GM19043 (cell line): ENCODE results near the gene SPATA31C2.
"Not testable (repeated sequence)": the region's sequence is repeated elsewhere in the genome, so short reads cannot be mapped to it uniquely, and the experiment has no call there.

Experiments used
- ATAC-seq: cut with Tn5 transposase; IDR thresholded peaks from one replicate; pipeline ENCODE4 v1.9.1; 2021; ENCODE audit warnings: low read depth; ENCODE audit not compliant: unreplicated experiment

SPATA31C2 gene

DNA sequence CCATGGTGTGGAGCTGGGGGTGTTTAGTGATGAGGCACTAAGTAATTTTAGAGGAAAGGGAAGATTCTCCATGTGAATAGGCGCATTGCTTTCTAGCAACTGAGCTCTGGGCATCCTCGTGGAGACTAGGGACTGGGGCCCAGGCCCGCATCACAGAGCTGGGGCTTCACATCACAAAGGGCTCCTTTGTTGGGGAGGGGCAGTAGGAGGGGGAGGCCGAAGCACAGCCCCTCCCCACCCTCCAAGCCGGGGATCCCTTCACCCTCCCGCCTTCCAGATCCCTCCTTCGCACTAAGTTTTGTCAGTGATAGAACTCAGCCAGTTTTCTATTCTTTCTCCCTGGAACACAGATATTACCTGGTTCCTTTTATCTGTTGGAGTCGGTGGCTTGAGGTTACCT is at the start of gene SPATA31C2:
Gene SPATA31C2, minus strand, starts transcription at position 101 of the 400 bp plus-strand sequence. Its CDS starts 29 bp downstream, at position 72.
- ATAC-seq = not testable (repeated sequence)

DNA sequence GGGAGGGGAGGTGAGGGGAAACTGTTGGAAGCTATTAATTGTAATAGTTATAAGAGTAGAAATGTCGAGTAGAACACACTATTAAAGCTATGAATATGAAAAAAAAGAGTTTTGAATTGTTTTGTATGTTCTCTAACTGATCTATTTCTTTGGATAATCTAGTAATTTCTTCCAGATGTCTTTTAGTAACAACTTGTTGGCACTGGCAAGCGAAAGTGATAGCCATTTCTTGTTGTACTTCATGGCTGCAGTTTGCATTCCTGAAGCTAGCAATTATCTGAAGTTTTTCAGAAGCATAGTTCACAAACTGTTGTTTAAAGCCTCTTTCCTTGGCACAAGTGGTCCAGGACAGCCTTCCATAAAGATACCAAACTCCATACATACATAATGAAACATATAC is 49.4 kb upstream of the SPATA31C2 start:
- no peak for ATAC-seq

DNA sequence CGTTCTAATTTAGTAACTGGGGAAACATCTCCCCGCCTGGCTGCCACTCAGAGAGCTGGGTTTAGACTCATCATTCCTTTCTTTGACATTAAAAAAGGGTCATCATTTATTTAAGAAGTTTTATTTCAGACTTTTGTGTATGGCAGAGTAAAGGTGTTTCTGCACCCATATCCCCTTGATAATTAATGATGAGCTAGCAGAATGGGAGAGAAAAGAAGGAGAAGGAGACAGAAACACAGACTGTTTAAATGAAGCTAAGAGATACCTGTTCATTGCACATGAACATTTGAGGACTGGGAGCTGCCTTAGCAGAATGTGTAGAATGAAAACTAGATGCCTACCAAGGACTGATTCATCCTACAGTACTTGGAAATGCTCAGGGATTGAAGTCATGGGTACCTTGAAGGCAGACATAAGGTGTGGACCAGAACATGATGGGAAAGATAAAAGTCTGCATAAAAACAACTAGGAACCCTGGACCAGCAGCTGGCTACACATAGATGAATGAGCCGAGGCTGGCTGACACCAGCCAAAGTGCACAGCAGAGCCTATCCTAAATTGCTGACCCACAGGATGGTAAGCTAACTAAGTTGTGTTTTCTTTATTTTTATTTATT is 48.3 kb upstream of the SPATA31C2 start:
- no peak for ATAC-seq

DNA sequence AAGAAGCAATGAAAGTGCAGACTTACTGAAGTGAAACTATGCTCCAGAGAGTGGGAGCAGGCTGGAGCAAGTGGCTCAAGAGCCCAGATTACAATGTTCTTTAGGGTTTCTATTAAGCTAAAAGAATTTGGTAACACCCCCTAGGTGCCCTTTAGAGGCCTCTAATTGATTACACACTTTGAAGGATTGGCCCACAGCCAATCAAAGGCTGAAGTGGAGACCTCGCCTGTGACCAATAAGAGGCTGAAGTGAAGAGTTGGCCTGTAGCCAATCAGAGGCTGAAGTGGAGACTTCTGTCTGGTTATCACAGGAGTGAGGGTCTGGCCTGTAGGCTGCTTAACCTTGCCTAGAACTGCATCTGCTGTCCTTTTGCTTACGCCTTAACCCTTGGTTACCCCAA is 46.7 kb upstream of the SPATA31C2 start:
- ATAC-seq = no peak

DNA sequence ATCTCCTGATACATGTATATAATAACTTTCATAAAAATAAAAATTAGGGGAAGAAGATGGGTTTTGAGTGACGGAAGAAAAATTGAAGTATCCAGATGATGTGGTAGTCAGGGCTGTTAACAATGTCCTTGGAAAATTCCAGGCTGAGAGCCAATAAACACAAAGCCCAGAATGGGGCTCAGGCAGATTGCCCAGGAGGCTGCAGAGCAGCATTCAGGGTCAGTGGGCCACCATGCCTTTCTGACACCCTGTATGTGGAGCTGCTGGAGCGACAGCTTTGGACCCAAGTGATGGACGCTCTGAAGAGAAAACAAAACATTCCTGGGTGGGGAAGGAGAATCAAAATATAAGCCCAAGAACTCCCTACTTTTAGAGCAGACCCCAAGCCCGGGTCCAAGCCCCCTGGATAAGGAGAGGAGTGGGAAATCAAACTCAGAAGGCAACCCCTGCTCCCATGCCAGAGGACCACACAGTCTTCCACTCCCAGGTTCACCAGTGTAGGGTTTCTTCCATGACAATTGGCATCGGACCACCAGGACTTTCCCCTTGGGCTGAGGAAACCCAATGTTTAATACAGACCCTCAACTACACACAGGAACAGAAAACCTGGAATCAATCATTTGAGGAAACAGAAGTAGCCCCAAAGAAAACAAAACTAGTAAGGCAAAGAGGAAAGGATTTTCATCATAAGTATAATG is 45.7 kb upstream of the SPATA31C2 start:
- no peak for ATAC-seq

DNA sequence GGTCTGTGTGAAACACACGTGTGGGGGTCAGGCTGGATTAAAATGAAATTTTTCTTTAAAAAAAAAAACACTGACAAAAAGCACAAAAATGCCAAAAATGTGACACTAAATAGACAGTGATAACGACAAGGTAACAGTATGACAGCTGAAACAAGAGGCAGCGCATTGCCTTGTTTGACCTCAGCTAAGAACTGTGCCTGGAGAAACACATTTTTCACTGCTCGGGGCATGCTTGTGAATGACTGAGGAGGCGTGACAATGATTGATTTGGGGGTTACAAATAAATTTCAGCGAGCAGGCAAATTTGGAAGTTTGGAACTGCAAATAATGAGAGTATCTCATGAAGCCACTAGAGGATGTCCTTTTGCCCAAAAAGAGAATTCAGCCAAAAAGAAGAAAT is 44.2 kb upstream of the SPATA31C2 start:
- ATAC-seq = no peak

DNA sequence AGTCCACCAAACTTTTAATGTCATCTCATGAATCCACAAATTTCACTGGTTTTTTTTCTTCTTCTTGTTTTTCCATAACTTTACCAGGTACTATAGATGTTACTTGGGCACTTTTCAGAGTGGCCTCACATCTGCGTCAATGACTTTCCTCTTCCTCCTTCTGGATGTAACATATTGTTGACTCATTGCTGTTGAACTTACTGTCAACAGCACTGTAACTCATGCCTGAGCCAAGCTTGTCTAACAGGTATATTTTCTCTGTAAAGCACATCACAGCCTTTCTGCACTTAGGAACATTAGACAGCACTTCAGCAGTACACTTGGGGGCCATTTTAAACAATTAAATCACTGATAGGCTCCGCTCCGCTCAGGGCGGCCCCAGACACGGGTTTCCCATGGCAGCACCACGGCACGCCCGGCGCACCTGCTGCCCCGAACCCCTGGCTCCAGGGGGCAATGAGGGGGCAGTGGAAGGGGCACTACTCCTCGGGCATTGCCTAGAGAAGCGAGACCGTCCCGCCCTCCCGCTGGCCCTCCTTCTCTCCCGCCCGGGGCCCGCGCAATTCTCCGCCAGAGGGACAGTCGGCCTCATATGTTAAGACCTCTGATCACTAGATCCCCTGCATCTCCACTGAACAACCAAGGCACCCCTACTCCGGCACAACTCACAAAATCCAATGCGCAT is 41.9 kb upstream of the SPATA31C2 start:
- no peak for ATAC-seq

DNA sequence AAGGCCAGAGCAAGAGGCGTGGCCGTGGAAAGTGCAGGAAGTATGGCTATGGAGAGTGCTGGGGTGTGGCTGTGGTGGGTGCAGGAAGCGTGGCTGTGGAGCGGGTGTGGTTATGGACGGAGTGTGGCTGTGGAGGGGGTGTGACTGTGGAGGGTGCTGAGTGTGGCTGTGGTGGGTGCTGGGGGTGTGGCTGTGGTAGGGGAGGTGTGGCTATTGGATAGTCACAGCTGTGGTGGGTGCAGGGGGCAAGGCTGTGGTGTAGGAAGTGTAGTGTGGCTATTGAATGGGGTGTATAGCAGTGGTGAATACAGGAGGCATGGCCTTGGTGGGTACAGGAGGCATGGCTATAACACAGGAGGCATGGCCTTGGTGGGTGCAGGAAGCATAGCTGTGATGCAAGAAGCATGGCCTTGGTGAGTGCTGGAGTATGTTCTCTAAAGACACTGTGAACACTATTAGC is 40.8 kb upstream of the SPATA31C2 start:
- ATAC-seq = no peak

DNA sequence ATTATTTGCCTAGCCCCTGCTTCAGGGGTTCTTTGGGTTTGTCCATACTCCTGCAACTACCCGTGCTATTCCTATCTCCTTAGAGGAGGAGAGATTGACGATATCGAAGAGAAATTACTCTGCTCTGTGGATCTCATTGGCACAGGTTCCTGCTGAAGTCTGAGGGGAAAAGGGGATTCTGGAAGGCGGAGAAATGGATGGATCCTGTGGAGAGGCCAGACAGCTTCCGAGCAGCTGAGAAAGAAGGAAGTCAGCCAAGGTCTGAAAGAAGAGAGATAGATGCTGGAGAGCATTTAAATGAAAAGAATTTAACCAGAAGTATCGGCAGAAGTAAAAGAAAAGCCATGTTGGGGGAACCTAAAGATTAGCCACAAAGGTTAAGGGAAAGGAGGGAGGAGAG is 40.4 kb upstream of the SPATA31C2 start:
- ATAC-seq = no peak

DNA sequence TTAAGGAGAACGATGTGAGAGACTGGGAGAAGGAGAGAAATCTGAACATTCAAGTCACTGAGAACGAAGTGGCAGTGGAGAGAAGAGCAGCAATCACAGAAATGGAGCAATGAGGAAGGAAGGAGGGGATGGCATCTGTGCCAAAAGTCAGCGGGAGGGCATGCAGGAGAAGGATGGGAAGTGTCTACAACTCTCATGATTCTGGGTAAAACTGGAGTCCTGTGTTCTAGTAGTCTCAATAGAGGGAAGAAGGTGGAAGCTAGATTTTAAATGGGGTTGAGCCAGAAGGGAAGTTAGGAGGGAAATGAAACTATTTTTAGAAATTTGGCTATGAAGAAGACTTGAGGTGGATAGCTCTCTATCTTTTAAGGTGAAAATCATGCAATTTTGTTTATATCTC is 39.1 kb upstream of the SPATA31C2 start:
- ATAC-seq = no peak

DNA sequence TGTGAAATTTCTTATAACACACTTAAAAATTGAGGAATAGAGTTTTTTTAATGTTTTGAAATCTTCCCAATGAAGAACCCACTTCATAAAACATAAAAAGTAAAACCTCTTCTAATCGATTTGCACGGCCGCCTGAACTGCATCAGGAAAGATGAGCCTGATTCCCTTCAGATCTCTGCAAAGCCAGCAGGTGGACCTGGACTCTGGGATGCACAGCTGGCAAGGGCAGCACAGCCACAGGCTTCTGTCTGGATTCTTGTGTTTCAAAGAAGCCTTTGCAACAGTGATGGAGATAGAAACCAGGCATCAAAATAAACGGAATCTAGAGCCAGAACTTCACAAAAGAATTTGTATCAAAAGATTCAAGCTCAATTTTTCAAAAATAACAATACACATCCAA is 36.0 kb upstream of the SPATA31C2 start:
- ATAC-seq = no peak

DNA sequence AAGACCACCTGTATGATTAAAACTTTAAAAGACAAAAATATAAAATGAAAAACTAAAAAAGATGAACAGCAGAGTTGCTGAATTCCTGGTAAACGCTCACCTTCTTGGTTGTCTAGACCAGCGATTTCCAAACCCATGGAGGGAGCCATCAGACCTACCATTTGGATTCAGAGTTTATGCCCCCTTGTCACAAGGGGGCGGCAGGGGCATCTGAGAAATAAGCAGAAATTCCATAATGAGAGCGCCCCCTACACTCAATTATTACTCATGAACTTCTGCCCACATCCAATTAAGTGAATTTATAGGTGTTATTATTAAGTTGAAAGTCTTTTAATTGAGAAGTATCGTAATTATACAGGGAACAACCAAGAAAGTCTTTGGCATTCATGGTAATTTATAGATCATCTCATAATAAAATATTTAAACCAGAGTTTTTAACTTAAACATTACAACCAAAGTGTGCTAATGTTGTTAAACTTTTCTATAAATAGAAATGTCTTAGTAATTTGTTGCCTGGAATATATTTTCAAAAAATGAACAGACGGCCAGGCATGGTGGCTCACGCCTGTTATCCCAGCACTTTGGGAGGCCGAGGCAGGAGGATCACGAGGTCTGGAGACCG is 35.2 kb upstream of the SPATA31C2 start:
- ATAC-seq = no peak

DNA sequence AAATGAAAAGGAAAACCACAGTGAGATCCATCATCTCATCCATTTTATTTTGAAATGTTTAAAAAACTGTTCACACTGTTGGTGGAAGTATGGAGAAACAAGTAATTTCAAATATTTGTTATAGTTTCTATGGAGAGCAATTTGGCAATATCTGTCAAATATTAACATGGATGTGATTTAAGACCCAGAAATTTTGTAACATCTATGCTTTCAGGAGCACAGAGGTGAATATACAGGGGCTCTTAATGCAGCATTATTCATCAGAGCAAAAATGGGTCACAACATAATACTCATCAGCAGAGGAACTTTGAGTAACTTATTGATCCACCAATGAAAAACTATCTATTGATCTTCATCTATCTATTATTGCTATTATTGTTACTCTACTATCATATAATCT is 31.4 kb upstream of the SPATA31C2 start:
- no peak for ATAC-seq

DNA sequence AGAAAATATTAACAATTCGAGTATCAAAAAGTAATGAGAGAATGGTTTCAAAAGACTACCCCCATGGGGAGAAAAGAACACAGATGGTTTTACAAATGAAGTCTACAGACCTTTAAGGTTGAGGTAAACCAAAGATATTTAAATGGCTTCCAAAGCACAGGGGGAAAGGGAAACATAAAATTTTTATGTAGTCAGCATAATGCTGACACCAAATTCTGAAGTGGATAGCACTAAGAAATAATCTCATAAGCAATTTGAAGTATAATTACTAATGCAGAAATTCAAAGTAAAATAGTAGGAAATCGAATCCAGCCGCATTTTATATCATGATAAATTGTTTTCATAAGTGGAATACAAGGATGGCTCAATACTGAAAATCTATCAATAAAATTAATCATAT is 30.3 kb upstream of the SPATA31C2 start:
- no peak for ATAC-seq

DNA sequence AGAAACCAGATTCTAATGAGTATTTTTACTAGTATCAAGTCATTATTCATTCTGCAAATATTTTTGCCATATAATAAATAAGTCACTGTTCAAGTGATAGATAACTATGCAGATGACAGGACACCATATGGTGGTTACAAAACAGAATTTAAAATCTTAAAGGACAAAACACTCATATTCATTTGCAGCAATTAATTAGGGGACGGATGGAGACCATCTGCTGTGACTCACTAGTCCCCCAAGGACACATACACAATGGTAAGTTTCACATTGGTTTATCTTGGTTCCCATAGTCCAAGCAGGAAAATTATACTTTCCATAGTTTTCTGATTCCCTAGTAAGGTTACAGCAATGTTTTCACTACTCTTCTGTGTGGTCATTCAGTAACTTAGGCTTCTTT is 28.4 kb upstream of the SPATA31C2 start:
- ATAC-seq = no peak

DNA sequence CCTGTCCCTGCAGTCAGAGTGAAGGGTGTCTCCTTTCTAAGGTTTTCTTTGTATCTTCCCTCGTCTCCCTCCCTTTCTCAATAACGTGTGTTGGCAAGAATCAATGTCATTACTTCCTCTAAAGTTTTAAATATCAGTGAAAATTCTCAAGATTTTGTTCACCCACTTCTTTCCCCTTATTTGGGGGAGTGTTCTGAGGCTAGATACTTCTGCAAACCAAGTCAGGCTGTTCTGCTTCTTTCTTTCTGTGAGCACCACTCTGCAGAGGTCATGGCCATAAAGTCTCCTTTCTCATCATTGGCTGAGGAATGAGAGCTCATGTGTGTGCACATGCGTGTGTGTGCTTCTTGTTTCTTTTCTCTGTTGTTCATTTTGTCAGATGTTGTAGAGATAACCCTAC is 26.6 kb upstream of the SPATA31C2 start:
- ATAC-seq = no peak

DNA sequence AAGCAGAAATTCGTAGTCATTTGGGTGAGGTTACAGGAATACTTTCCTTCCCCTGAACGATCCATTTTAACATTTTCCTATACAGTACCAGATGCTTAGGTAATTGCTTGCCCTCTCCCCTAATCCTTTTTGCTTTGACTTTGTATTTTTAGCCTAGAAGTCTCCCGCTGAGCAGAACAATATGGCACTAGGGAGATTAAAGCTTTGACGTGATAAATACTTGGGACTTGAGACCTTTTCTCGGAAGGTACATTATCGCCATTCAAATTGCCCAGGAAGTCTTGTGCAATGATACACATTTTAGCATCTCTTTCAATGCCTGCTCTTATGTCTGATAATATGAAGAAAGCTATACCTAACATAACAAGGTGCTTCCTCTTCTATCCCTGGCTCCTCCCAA is 22.9 kb upstream of the SPATA31C2 start:
- no peak for ATAC-seq

DNA sequence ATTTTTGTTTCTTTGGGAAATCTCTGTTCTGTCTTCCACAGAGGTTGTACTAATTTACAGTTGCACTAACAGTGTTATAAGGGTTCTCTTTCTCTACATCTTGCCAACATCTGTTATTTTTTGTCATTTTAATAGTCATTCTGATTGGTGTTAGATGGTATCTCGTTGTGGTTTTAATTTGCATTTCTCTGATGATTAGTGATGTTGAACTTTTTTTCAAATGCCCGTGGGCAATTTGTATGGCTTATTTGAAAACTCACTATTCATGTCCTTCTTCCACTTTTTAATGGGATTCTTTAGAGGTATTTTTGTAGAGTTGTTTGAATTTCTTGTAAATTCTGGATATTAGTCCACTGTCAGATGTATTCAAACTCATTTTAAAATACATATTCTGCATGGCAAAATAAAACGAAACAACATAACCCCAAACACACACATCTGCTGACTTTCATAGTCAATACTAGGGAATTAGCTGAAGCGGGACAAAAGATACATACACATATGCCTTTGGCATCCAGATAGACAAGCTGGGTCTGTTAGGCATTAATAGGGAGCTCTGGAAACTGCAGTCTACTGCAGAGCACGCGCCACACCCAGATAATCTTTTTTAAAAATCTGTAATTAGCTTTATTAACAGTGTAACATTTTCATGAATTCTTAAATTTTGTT is 5.8 kb upstream of the SPATA31C2 start:
- ATAC-seq = no peak

DNA sequence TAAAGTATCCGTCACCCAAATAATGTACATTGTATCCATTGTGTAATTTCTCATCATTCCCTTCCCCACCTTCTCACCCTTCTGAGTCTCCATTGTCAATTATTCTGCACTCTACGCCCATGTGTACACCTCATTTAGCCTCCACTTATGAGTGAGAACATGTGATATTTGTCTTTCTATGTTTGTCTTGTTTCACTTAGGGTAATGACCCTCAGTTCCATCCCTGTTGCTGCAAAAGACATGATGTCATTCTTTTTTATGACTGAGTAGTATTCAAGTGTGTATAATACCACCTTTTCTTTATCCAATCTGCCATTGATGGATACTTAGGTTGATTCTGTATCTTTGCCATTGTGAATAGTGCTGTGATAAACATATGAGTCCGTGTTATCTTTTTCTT is 4.9 kb upstream of the SPATA31C2 start:
- ATAC-seq = no peak

DNA sequence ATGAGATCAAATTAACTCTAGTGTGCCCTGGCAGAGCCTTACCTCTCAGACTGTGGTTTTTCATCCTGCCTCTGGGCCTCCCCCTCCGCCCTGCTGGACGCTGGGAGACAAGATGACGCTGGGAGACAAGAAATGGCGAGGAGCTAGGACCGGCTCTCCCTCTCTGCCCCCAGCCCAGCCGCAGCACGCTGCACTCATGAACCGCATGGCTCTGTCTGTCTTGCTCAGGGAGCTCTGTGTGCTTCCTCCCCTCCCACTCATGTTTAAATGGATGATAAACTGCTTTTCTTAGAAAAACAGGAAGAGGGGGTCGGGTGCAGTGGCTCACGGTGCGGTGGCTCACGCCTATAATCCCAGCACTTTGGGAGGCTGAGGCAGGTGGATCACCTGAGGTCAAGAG is 4.7 kb downstream of the SPATA31C2 start:
- not testable (repeated sequence) for ATAC-seq

DNA sequence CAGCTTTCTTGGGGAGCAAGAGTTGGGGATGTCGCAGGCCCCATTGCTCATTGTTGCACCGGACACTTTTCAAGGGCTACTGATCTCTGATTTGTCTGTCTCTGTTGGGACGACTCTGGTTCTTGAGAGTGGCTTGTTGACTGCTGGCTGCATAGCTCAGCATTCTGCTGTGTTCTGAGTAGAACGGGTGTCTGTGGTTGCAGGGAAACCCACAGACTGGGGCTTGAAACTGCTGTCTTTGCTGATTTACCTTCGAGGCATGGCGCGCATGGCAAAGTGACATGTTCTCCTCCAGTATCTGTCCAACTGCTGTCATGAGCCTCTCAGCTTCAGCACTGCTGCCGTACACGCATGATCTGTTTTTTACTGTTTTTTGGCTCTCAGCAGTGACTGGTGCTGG is 8.7 kb downstream of the SPATA31C2 start:
- not testable (repeated sequence) for ATAC-seq
